ENCODE measurements around the gene FOXJ3. TPM values are rescaled to one million over a fixed set of nuclear protein-coding genes. Genes with fewer than 3 reads are reported as not detected.

The FOXJ3 gene
- total RNA-seq, 4 donors from 2014 or later = 50.2 to 63.1 (median 56.6) TPM

- TF ChIP-seq CTCF (IDR thresholded peaks at IDR 0.05; ENCODE audit: low read depth) = no peak
These were observed 155.1 kb downstream of the FOXJ3 start for GRCh38 chr1:42179900-42180329.

DNA sequence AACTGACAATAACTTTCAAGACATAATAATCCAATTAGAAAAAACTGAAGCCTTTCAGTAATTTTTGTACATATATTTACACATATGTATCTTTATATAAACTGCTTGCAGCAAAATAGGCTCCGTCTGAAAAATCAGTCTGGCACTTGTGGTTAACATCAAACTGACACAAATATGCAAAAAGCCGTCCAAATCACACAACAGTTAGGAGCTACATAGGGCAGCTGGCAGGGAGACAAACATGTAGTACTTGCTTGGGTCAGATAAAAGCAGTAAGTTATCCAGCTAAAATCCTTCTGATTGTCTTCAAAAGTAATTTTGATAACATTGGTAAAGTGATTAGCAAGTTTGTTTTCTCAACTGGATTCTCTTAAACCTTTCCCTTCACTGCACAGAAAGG, 155.8 kb downstream of the FOXJ3 start:
- no peak for TF ChIP-seq CTCF (IDR thresholded peaks at IDR 0.05; ENCODE audit: low read depth)

- TF ChIP-seq CTCF (IDR thresholded peaks at IDR 0.05; ENCODE audit: low read depth) = no peak
These were observed 156.8 kb downstream of the FOXJ3 start for GRCh38 chr1:42178249-42178648.

DNA sequence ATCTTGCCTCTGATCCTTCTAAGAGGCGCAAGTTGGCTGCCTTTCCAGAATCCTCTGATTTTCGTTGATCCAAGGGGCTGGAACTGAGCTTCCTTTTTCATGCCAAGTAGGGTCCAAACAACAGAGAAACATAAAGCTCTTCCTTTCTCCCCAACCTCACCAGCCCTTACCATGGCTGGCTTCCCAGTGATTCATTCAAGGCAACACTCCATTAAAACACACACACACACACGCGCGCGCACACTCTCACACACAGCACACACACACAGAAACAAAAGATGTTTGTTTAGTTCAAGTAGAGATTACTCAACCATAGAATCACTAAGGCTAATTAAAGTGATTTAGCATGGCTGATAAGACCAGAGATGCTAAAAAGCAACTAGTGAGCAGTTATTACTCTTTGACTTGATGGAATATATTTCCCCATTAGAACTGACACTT, 157.5 kb downstream of the FOXJ3 start:
- no peak for TF ChIP-seq CTCF (IDR thresholded peaks at IDR 0.05; ENCODE audit: low read depth)

- no peak for TF ChIP-seq CTCF (IDR thresholded peaks at IDR 0.05; ENCODE audit: low read depth)
These were observed 158.0 kb downstream of the FOXJ3 start for GRCh38 chr1:42176902-42177519.

DNA sequence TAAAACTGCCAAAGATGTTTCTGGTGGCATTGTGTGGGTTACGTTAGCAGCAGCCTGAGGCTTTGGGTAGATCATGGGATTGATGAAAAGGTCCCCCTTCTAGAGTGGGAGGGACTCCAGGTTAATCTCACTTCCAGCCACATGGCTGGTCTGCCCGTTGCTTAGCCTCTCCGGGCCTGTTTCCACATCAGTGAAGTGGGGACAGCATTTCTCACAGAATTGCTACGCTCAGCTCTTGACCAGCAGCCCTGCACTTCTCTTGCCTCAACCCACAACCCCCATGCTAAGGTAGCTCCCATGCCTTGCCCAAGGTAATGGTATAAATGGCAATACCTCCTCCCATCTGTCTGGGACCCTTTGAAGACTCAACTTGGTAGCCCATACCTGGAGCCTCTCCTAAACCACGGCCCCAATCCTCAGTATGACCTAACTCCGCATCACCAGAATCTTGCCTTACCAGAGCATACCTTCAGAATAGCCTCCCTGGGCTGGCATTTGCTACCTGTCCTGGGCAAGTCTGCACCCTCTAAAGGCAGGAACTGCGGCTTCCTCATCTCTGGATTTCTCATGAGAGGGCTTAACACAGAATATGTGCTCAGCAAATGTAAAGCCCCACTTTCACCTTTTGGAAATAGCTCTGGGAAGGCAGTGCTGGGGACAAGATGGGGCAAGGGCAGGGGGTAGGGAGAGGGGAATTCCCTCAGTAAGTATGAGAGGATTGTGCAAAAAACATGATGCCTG, 159.6 kb downstream of the FOXJ3 start:
- TF ChIP-seq CTCF (IDR thresholded peaks at IDR 0.05; ENCODE audit: low read depth) = no peak

DNA sequence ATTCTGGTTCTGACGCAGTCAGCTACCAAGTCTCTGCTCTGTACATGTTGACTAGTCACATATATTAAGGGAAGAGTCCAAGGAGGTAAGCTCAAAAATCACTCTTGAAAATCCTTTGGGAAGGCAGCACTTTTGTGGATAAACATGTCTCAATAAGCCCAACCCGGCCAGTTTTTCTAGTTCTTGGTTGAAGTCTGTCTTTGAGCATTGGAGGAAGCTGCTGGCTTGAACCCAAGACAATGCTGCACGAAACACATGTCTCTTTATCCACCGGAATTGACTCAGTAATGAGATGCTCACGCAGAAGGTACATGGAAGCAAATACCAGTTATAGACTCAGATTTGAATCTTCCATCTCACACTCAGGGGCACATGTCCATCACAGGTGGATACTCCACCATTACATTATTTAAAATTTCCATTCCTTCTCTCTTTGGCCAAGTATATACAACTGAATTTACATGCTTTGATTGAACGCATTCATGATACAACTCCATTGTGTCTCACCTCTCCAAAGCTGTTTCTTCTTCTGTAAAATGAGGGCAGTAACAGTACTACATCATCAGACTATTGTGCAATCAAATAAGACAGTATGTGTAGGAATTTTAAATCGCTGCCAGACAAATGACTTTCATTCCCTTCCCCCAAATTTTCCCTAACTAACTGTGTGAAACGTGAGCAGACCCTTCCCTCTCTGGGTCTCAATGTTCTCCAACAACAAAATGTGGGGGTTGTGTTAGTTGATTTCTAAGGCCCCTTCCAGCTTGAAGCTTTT, 160.9 kb downstream of the FOXJ3 start:
- TF ChIP-seq CTCF (IDR thresholded peaks at IDR 0.05; ENCODE audit: low read depth) = no peak
